ENCODE results near the gene IFI27.

IFI27 gene

DNA sequence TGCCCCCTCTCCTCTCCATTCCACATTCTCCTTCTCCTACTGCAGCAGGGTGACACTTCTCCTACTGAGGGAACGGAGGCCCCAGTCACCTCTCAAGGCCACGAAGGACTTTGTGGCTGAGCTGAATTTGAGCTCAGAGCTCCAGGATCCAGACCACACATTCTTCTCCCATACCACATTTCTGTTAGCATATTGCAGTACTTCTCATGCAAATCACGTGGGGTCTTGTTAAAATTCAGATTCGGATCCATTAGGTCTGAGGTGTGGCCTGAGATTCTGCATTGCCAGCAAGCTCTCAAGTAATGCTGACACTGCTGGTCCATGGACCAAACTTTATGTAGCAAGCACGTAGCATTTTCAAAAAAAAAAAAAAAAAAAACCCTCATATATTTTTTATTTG lies 28.5 kb downstream of the IFI27 start:
- no peak overlapping the region for H3K4me3 ChIP-seq (ENCODE audit: low read depth, low read length)
- DNase-seq (ENCODE audit: low read depth), result no peak
- TF ChIP-seq, protein P1, sequence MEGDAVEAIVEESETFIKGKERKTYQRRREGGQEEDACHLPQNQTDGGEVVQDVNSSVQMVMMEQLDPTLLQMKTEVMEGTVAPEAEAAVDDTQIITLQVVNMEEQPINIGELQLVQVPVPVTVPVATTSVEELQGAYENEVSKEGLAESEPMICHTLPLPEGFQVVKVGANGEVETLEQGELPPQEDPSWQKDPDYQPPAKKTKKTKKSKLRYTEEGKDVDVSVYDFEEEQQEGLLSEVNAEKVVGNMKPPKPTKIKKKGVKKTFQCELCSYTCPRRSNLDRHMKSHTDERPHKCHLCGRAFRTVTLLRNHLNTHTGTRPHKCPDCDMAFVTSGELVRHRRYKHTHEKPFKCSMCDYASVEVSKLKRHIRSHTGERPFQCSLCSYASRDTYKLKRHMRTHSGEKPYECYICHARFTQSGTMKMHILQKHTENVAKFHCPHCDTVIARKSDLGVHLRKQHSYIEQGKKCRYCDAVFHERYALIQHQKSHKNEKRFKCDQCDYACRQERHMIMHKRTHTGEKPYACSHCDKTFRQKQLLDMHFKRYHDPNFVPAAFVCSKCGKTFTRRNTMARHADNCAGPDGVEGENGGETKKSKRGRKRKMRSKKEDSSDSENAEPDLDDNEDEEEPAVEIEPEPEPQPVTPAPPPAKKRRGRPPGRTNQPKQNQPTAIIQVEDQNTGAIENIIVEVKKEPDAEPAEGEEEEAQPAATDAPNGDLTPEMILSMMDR (IDR thresholded peaks at IDR 0.05; ENCODE audit: control insufficient read depth, extremely low read depth, insufficient read depth), result no peak

DNA sequence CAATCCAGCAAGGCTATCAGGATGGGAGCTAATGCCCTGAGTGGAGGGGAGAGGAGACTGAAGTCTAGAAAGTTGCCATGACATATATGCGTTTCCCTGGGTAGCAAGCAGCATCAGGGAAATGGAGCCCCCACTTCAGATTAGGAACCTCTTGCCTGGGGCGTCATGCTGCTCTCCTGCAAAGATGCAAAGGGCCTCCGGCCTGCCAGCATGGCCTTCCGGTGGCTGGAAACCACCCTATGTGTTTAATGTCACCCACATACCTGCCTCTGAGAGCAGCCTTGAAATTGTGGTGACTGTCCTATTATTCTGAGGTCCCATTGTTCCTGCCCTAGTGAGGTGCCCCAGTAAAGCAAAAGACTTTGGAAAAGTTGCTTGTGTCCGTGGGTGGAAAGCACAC lies 28.9 kb downstream of the IFI27 start:
- TF ChIP-seq, protein P1 (IDR thresholded peaks at IDR 0.05; ENCODE audit: control insufficient read depth, extremely low read depth, insufficient read depth), result no peak
- no peak for DNase-seq (ENCODE audit: low read depth)
- no peak overlapping the region for H3K4me3 ChIP-seq (ENCODE audit: low read depth, low read length)

GRCh38 chr14:94142247-94142646 lies 31.7 kb downstream of the IFI27 start:
- no peak for DNase-seq (ENCODE audit: low read depth)
- TF ChIP-seq, protein P1 (IDR thresholded peaks at IDR 0.05; ENCODE audit: control insufficient read depth, extremely low read depth, insufficient read depth), result no peak
- no peak overlapping the region for H3K4me3 ChIP-seq (ENCODE audit: low read depth, low read length)

DNA sequence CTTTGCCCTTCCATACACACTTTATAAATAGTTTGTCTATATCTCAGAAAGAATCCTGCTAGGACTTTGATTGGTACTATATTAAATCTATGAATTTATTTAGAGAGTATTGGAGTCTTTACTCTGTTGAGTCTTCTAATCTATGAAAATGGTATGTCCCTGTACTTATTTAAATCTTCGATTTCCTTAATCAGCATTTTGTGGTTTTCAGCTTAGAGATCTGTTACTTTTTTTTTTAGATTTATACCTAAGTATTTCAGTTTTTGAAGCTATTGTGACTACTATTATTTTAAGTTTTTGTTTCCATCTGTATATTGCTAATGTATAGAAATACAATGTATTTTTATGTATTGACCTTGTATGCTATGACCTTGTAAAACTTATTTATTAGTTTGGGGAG lies 32.3 kb downstream of the IFI27 start:
- no peak for DNase-seq (ENCODE audit: low read depth)
- no peak overlapping the region for H3K4me3 ChIP-seq (ENCODE audit: low read depth, low read length)
- TF ChIP-seq, protein P1 (IDR thresholded peaks at IDR 0.05; ENCODE audit: control insufficient read depth, extremely low read depth, insufficient read depth), result no peak

- no peak overlapping the region for H3K4me3 ChIP-seq (ENCODE audit: low read depth, low read length)
- no peak for DNase-seq (ENCODE audit: low read depth)
- TF ChIP-seq, protein P1 (IDR thresholded peaks at IDR 0.05; ENCODE audit: control insufficient read depth, extremely low read depth, insufficient read depth), result peak; percentile 28
Measured at GRCh38 chr14:94143239-94143638, 32.7 kb downstream of the IFI27 start.

DNA sequence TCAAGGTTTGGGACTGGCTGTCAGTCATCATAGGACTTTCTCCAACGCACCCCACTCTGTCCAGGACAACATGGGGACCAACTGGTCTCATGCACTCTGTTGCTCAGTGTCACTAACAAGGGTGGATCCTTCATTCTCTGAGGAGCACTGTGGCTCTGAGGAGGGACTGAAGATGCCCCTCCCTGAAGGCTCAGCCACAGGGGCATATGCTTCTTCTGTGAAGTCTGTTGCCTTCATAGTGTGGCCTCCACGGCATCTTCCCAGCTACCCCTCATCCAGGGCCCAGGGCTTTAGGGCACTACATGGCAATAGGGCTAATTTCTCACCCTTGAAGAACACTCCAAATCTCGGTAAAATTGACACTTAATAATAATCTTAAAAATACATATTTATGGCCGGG lies 33.2 kb downstream of the IFI27 start:
- no peak overlapping the region for H3K4me3 ChIP-seq (ENCODE audit: low read depth, low read length)
- DNase-seq (ENCODE audit: low read depth), result no peak
- TF ChIP-seq, protein P1 (IDR thresholded peaks at IDR 0.05; ENCODE audit: control insufficient read depth, extremely low read depth, insufficient read depth), result no peak

GRCh38 chr14:94144765-94145164 lies 34.2 kb downstream of the IFI27 start:
- DNase-seq (ENCODE audit: low read depth), result no peak
- TF ChIP-seq, protein P1 (IDR thresholded peaks at IDR 0.05; ENCODE audit: control insufficient read depth, extremely low read depth, insufficient read depth), result no peak
- no peak overlapping the region for H3K4me3 ChIP-seq (ENCODE audit: low read depth, low read length)

All from LNCaP clone FGC (cell line).